Activated B cell treated with CpG ODN at 0.5 μM for 24 hours (primary cell): ENCODE measurements around the gene PHC2. TPM values are rescaled to one million over a fixed set of nuclear protein-coding genes. Genes with fewer than 3 reads are reported as not detected.

Experiments used
- ATAC-seq: fragments of 200-7000 bp; cut with Tn5 transposase; one replicate; pipeline ENCODE4 v1.10.0; 2021; ENCODE audit warnings: low read depth, mild to moderate bottlenecking, moderate library complexity
- CTCF ChIA-PET: fragments of 350-600 bp; sonication (Branson Sonifier 250); formaldehyde crosslinking; loops from one replicate; lab custom pipeline; 2021; ENCODE audit warnings: antibody characterized with exemption; lab: Charles Lee
- POLR2A ChIA-PET: fragments of 350-600 bp; sonication (Branson Sonifier 250); formaldehyde crosslinking; loops from one replicate; lab custom pipeline; 2021; ENCODE audit warnings: antibody characterized with exemption; lab: Charles Lee
- DNase-seq: peaks from one replicate; pipeline ENCODE4 v3.0.0; 2022
- H3K27ac Mint-ChIP-seq: one replicate; pipeline ENCODE4 v1.8.0; 2020; ENCODE audit warnings: mixed read lengths
- H3K27me3 Mint-ChIP-seq: one replicate; pipeline ENCODE4 v1.8.0; 2021; ENCODE audit warnings: mixed read lengths
- H3K36me3 Mint-ChIP-seq: one replicate; pipeline ENCODE4 v1.8.0; 2021; ENCODE audit warnings: low read depth, mixed read lengths
- H3K4me1 Mint-ChIP-seq: one replicate; pipeline ENCODE4 v1.8.0; 2021; ENCODE audit warnings: mixed read lengths
- H3K4me3 Mint-ChIP-seq: one replicate; pipeline ENCODE4 v1.8.0; 2020; ENCODE audit warnings: mild to moderate bottlenecking, mixed read lengths
- H3K9me3 Mint-ChIP-seq: one replicate; pipeline ENCODE4 v1.8.0; 2020; ENCODE audit warnings: mixed read lengths
- intact Hi-C: fragments of 100-400 bp; cut with micrococcal nuclease; formaldehyde crosslinking; loops from one replicate; pipeline ENCODE4 v1.15.1; 2024
- total RNA-seq: library from RNA; stranded (reverse); gene quantifications from 2 replicates; pipeline ENCODE4 v1.2.3, GENCODE V29; 2022
- TF ChIP-seq, protein P1 (sequence below): fragments of 200-600 bp; IDR thresholded peaks from one replicate; pipeline ENCODE4 v1.8.0; 2022; ENCODE audit warnings: antibody characterized with exemption, mild to moderate bottlenecking

Gene PHC2
- total RNA-seq, 1 donor from 2014 or later = 16.4 TPM

DNA sequence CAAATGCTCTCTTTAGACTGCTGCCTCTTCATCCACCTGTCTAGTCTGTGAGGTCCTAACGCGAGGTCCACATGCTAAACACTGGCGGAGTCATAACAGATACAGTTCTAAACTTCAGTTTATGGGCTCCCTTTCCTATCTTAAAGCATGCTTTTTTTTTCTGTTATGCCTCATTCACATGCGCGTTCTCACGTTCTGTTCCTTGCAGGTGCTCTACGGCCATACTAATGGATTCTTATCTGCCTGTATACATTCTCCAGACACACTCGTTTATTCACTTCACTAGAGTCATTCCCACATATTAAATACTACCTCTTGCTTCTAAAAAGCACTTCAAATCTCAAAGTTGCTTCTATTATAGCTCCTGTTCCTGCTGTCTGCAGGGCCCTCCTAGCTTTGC is 38.7 kb downstream of the PHC2 start:
- H3K27me3 Mint-ChIP-seq = peaks cover 13% of the 10 kb centered on the region
- no peak for ATAC-seq
- TF ChIP-seq, protein P1, sequence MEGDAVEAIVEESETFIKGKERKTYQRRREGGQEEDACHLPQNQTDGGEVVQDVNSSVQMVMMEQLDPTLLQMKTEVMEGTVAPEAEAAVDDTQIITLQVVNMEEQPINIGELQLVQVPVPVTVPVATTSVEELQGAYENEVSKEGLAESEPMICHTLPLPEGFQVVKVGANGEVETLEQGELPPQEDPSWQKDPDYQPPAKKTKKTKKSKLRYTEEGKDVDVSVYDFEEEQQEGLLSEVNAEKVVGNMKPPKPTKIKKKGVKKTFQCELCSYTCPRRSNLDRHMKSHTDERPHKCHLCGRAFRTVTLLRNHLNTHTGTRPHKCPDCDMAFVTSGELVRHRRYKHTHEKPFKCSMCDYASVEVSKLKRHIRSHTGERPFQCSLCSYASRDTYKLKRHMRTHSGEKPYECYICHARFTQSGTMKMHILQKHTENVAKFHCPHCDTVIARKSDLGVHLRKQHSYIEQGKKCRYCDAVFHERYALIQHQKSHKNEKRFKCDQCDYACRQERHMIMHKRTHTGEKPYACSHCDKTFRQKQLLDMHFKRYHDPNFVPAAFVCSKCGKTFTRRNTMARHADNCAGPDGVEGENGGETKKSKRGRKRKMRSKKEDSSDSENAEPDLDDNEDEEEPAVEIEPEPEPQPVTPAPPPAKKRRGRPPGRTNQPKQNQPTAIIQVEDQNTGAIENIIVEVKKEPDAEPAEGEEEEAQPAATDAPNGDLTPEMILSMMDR = no peak
- no peaks in the 10 kb centered on the region for H3K4me1 Mint-ChIP-seq
- ChIA-PET POLR2A (no interaction called here), CTCF (interaction anchor here (0.6 to 0.7 kb wide), 2 partner anchors 51 to 302 kb away, joined by 3 read pairs; no protein-coding TSS in a partner anchor)
- intact Hi-C loops = no loop called here
- H3K9me3 Mint-ChIP-seq = no peaks in the 10 kb centered on the region
- no peaks in the 10 kb centered on the region for H3K36me3 Mint-ChIP-seq
- H3K27ac Mint-ChIP-seq = no peak overlapping the region
- H3K4me3 Mint-ChIP-seq = no peak overlapping the region
- no peak for DNase-seq

DNA sequence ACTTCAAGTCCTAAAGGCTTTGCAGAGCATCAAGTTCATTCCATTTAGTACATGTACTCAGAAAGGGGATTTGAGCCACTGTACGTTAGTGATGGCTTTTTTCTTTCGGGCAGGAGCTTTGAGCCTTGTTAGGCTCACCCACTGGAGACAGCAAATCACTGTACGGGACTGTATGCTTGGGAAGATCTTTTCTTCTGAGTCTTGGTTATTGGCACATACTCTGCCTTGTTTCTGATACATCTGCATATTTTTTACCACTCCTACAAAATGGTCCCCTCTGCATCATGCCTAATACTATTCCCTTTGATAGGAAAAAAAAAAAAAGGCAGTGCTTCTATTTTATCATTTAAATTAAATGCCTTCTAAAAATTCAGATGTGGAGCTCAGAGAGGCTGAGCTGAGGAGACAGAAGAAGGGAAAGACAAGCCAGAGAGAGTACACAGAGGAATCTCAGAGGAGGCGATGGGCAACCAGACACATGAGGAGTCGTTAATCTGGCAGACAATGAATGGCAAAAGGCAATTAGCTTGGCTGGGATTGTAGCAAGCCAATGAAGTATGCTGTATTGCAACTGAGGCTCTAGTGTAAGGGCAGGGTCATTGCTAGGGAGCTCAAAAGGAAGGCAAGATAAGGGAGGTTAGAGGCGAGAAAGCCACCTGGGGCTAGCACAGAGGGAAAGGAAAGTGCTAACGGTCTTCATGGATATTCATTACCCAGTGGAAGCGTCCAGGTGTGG is 39.4 kb downstream of the PHC2 start:
- TF ChIP-seq, protein P1 = no peak
- H3K4me1 Mint-ChIP-seq = no peaks in the 10 kb centered on the region
- H3K9me3 Mint-ChIP-seq = no peaks in the 10 kb centered on the region
- H3K27ac Mint-ChIP-seq = no peak overlapping the region
- ATAC-seq (no peak), DNase-seq (no peak)
- H3K4me3 Mint-ChIP-seq = no peak overlapping the region
- ChIA-PET POLR2A (no interaction called here), CTCF (interaction anchor here (0.6 kb wide), 1 partner anchor 301 kb away, joined by 3 read pairs; no protein-coding TSS in a partner anchor)
- H3K36me3 Mint-ChIP-seq = no peaks in the 10 kb centered on the region
- intact Hi-C loops = no loop called here
- H3K27me3 Mint-ChIP-seq = peaks cover 13% of the 10 kb centered on the region

DNA sequence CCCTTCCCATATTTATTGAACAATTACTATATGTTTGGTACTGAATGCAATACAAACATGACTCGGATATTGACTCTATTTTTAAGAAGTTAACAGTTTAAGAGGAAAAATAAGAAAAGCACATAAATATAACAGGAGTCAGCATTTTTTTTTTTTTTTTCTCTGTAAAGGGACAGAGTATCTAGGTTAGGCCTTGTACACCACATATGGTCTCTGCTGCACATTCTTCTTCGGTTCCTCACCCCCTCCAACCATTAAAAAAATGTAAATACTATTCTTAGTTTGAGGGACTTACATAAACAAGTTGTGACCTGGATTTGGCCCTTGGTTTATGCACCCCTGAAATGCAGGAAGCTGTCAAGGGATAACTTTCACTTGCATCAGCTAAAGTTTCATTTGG is 40.4 kb downstream of the PHC2 start:
- H3K27ac Mint-ChIP-seq = no peak overlapping the region
- H3K4me1 Mint-ChIP-seq = no peaks in the 10 kb centered on the region
- peaks cover 13% of the 10 kb centered on the region for H3K27me3 Mint-ChIP-seq
- ChIA-PET POLR2A (no interaction called here), CTCF (no interaction called here)
- DNase-seq (no peak), ATAC-seq (no peak)
- TF ChIP-seq, protein P1 = no peak
- no peak overlapping the region for H3K4me3 Mint-ChIP-seq
- no peaks in the 10 kb centered on the region for H3K36me3 Mint-ChIP-seq
- intact Hi-C loops = no loop called here
- H3K9me3 Mint-ChIP-seq = no peaks in the 10 kb centered on the region

DNA sequence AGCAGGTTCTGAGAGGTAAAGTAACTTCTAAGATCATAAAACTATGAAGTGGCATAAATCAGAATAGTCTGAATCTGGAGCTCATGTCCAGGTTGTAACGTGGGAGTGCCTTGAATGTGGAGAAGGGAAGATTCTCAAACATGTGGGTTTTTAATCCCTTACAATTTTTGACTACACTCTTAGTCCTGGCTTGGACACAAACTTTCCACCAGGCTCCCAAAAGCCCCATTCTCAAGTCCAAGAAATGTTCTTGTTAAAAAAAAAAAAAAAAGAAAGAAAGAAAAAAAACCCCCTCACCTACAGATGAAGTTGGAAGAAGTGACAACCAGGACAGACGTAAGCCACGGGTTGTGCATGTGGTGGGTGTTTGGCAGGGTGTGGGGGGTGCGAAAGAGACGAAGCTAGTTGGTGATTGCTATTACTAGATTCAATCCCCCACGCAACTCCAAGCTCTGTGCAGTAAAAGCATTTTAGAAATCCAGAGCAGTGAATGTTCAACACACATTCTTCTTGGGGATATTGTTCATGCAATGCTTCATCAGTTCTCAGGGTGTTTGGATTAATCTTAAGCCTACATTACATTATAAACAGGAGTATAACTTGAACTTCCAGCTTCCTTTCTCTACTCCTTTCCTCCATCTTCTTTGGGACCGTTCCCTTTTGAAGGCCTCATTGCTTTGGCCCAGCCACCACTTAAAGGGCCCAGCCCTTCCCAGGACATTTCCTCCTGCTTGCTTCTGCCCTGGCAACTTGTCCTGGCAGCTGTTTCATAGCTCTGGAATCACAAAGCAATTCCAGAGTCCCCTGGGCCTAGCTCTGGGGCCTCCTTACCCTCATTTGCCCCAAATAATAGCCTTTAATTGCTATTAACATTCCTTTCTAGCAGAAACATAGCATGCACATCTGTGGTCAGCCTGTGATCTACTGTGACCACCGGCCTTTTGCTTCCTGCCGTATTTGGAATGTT is 41.8 kb downstream of the PHC2 start:
- TF ChIP-seq, protein P1 = no peak
- CTCF ChIA-PET = no interaction called here
- intact Hi-C loops = no loop called here
- Mint-ChIP-seq H3K27ac (no peak overlapping the region), H3K4me3 (no peak overlapping the region), H3K9me3 (no peaks in the 10 kb centered on the region), H3K4me1 (no peaks in the 10 kb centered on the region), H3K36me3 (no peaks in the 10 kb centered on the region), H3K27me3 (peaks cover 15% of the 10 kb centered on the region)
- POLR2A ChIA-PET = no interaction called here
- no peak for ATAC-seq
- no peak for DNase-seq

DNA sequence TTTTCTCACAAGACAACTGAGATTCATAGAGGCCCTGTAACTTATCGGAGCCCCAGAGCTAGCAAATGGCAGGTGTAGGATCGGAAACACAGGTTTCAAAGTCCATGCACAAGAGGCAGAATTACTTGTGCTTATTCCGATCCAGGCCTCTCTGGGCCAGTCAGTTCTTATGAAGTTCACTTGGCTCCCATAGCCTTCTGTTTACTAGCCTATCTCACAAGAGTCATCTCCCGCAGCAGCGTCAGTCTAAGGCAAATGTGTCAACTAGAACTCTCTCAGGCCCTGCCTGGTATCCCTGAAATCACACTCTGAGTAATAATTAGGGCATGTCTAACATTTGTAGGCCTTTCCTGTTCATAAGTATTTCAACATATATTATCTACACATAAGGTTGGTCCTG is 43.3 kb downstream of the PHC2 start:
- H3K27ac Mint-ChIP-seq = no peak overlapping the region
- DNase-seq = no peak
- ChIA-PET CTCF (no interaction called here), POLR2A (no interaction called here)
- no peak overlapping the region for H3K4me3 Mint-ChIP-seq
- H3K9me3 Mint-ChIP-seq = no peaks in the 10 kb centered on the region
- intact Hi-C loops = no loop called here
- H3K36me3 Mint-ChIP-seq = no peaks in the 10 kb centered on the region
- no peak for ATAC-seq
- TF ChIP-seq, protein P1 = no peak
- H3K27me3 Mint-ChIP-seq = peaks cover 6% of the 10 kb centered on the region
- no peaks in the 10 kb centered on the region for H3K4me1 Mint-ChIP-seq
